Central memory CD4-positive, alpha-beta T cell (primary cell): ENCODE measurements around the gene ABCA13.
"Not testable (repeated sequence)": the region's sequence is repeated elsewhere in the genome, so short reads cannot be mapped to it uniquely, and the experiment has no call there.

ENCODE experiments used
- DNase-seq: peaks from one replicate; pipeline ENCODE4 v3.0.0; 2022
- total RNA-seq, 3 experiments: gene quantifications; one replicate each; lab custom pipeline; 2026; lab: John Stamatoyannopoulos, UW

ABCA13 gene
- 0 reads per million in 3 experiments for total RNA-seq

GRCh38 chr7:48171202-48171601 lies at the start of gene ABCA13:
Gene ABCA13, plus strand, starts transcription at chr7:48171458. Its CDS starts 26 bp downstream, at chr7:48171484.
- no peak for DNase-seq

GRCh38 chr7:48126037-48126436 lies 45.2 kb upstream of the ABCA13 start:
- DNase-seq, result no peak

GRCh38 chr7:48130658-48131108 lies 40.6 kb upstream of the ABCA13 start:
- no peak for DNase-seq

- no peak for DNase-seq
Observed at GRCh38 chr7:48132792-48133191, 38.5 kb upstream of the ABCA13 start.

GRCh38 chr7:48139459-48139858 lies 31.8 kb upstream of the ABCA13 start:
- no peak for DNase-seq

GRCh38 chr7:48140001-48140681 lies 31.1 kb upstream of the ABCA13 start:
- no peak for DNase-seq

GRCh38 chr7:48141521-48141920 lies 29.7 kb upstream of the ABCA13 start:
- DNase-seq, result no peak

- DNase-seq, result no peak
Observed at GRCh38 chr7:48144291-48144768, 26.9 kb upstream of the ABCA13 start.

GRCh38 chr7:48147078-48147591 lies 24.1 kb upstream of the ABCA13 start:
- no peak for DNase-seq

GRCh38 chr7:48147690-48148089 lies 23.6 kb upstream of the ABCA13 start:
- DNase-seq, result not testable (repeated sequence)

GRCh38 chr7:48148311-48148710 lies 22.9 kb upstream of the ABCA13 start:
- DNase-seq, result no peak

GRCh38 chr7:48149058-48149457 lies 22.2 kb upstream of the ABCA13 start:
- DNase-seq, result no peak

- no peak for DNase-seq
Observed at GRCh38 chr7:48150086-48150485, 21.2 kb upstream of the ABCA13 start.

- DNase-seq, result peak; percentile 24
Observed at GRCh38 chr7:48154792-48155413, 16.4 kb upstream of the ABCA13 start.

- no peak for DNase-seq
Observed at GRCh38 chr7:48158404-48158803, 12.9 kb upstream of the ABCA13 start.

GRCh38 chr7:48161407-48162125 lies 9.7 kb upstream of the ABCA13 start:
- DNase-seq, result no peak

GRCh38 chr7:48165157-48165556 lies 6.1 kb upstream of the ABCA13 start:
- no peak for DNase-seq

- no peak for DNase-seq
Observed at GRCh38 chr7:48168159-48168558, 3.1 kb upstream of the ABCA13 start.

GRCh38 chr7:48170506-48170905 lies 752 bp upstream of the ABCA13 start:
- no peak for DNase-seq

- DNase-seq, result no peak
Observed at GRCh38 chr7:48173313-48173712, 2.1 kb downstream of the ABCA13 start.

GRCh38 chr7:48173756-48174382 lies 2.6 kb downstream of the ABCA13 start:
- no peak for DNase-seq

- DNase-seq, result no peak
Observed at GRCh38 chr7:48175019-48175418, 3.8 kb downstream of the ABCA13 start.

- DNase-seq, result no peak
Observed at GRCh38 chr7:48176356-48176893, 5.2 kb downstream of the ABCA13 start.
